Lower leg skin (tissue), 3 donors: Measurements from ENCODE around the gene GRIK5.

ENCODE experiments used
- POLR2A ChIP-seq, 2 donors: fragments of 450-650 bp; IDR thresholded peaks; one replicate each; pipeline ENCODE4 v1.6.1; 2016 to 2017; ENCODE audit warnings: antibody characterized with exemption in 2 of 2, mild to moderate bottlenecking in 1 of 2, moderate library complexity in 1 of 2
- TF ChIP-seq, protein P1 (sequence below), 3 donors: fragments of 450-650 bp; IDR thresholded peaks; one replicate each; pipeline ENCODE4 v1.5.1; 2016; ENCODE audit warnings: antibody characterized with exemption in 3 of 3, mild to moderate bottlenecking in 3 of 3, moderate library complexity in 2 of 3

DNA sequence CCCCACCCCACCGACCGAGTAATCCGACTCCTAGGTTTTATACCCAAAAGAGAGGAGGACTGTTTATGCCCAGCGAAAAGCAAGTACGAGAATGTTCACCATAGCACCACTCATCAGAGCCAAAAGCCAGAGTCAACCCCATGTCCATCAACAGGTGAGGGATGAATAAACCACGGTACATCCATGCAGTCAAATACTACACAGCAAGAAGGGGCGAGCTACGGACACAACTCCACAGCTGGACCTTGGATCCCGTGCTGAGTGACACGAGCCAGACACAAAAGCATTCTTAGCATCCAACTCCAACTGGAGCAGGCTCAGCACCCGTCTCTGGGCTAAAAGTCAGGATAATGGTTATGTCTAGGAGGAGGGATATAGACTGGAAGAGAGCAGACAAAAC is 98.6 kb downstream of the GRIK5 start:
- TF ChIP-seq, protein P1, sequence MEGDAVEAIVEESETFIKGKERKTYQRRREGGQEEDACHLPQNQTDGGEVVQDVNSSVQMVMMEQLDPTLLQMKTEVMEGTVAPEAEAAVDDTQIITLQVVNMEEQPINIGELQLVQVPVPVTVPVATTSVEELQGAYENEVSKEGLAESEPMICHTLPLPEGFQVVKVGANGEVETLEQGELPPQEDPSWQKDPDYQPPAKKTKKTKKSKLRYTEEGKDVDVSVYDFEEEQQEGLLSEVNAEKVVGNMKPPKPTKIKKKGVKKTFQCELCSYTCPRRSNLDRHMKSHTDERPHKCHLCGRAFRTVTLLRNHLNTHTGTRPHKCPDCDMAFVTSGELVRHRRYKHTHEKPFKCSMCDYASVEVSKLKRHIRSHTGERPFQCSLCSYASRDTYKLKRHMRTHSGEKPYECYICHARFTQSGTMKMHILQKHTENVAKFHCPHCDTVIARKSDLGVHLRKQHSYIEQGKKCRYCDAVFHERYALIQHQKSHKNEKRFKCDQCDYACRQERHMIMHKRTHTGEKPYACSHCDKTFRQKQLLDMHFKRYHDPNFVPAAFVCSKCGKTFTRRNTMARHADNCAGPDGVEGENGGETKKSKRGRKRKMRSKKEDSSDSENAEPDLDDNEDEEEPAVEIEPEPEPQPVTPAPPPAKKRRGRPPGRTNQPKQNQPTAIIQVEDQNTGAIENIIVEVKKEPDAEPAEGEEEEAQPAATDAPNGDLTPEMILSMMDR (IDR thresholded peaks at IDR 0.05), result no peak
- TF ChIP-seq POLR2A (IDR thresholded peaks at IDR 0.05), result no peak
